GM12878 (cell line): ENCODE measurements around the gene ANKRD53.
A peak's percentile ranks its signal among the peaks of the same experiment; 100 is the strongest.

Source experiments
- EZH2 ChIP-seq: IDR thresholded peaks from 2 replicates; pipeline ENCODE4 v1.6.1; 2012; ENCODE audit warnings: low read depth, mild to moderate bottlenecking, control low read depth, inconsistent platforms, low read length, borderline replicate concordance; ENCODE audit not compliant: control insufficient read depth
- JUND ChIP-seq: IDR thresholded peaks from 2 replicates; pipeline ENCODE4 v1.6.1; 2012; ENCODE audit warnings: low read depth, mild to moderate bottlenecking, low read length, improper control_type of control experiment, moderate library complexity
- POLR2A ChIP-seq: IDR thresholded peaks from 2 replicates; pipeline ENCODE4 v1.6.1; 2011; ENCODE audit warnings: low read depth, mild to moderate bottlenecking, low read length
- STAT3 ChIP-seq: IDR thresholded peaks from 2 replicates; pipeline ENCODE4 v1.6.1; 2011; ENCODE audit warnings: low read depth, low read length, improper control_type of control experiment
- TF ChIP-seq, protein P1 (sequence below): IDR thresholded peaks from 2 replicates; pipeline ENCODE4 v1.6.1; 2012; ENCODE audit warnings: low read depth, low read length, improper control_type of control experiment
- TF ChIP-seq, protein P2 (sequence below), 3 experiments: IDR thresholded peaks in 2 of 3; conservative IDR thresholded peaks in 1 of 3; 2 replicates each; pipeline ENCODE4 v1.5.1; 2011; ENCODE audit warnings: low read depth in 3 of 3, low read length in 3 of 3, mild to moderate bottlenecking in 3 of 3, control low read depth in 2 of 3, moderate library complexity in 2 of 3, inconsistent platforms in 1 of 3, mixed read lengths in 1 of 3; ENCODE audit not compliant: control insufficient read depth in 2 of 3, insufficient read depth in 1 of 3; ENCODE audit errors: extremely low read depth in 1 of 3

DNA sequence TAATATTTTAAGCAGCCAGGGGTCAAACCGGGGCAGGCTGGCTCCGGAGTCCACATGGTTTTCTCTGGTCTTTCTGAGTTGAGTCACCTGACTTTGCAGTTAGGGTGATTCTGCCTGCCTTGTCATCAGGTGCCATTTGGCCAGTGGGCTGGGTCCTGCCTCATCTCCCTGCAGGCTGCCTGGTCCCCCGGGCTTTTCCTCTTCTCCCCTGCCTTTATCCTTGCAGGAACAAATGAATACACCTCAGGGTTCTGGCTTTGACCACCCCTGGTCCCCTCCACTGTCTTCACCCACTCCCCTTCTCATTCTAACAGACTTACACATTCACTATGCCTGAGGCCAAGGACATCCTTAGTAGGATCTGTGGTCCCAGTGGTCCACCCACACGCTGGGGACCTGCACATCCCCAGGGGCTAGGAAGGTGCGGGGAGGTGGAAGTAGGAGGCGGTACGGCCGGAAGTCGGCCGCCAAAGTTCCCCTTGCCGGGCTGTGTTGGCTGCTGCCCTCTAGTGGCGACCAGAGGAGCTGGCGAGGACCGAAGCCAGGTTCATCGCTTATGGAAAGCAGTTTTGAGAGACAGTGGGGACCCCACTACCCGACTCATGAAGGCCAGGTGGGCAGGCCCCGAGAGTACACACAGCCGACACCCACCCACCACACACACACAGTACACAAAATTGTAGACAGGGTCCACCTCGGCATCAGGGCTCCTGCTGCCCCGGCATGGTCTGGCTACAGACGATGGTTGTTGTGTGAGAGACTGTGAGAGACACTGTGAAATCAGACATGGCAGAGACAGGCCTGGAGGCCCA, 22.6 kb downstream of the ANKRD53 start:
- TF ChIP-seq STAT3 (no peak), JUND (no peak), POLR2A (peak; percentile 60), EZH2 (no peak)
- TF ChIP-seq, protein P1, sequence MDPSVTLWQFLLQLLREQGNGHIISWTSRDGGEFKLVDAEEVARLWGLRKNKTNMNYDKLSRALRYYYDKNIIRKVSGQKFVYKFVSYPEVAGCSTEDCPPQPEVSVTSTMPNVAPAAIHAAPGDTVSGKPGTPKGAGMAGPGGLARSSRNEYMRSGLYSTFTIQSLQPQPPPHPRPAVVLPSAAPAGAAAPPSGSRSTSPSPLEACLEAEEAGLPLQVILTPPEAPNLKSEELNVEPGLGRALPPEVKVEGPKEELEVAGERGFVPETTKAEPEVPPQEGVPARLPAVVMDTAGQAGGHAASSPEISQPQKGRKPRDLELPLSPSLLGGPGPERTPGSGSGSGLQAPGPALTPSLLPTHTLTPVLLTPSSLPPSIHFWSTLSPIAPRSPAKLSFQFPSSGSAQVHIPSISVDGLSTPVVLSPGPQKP: peak; percentile 85
- TF ChIP-seq, protein P2, sequence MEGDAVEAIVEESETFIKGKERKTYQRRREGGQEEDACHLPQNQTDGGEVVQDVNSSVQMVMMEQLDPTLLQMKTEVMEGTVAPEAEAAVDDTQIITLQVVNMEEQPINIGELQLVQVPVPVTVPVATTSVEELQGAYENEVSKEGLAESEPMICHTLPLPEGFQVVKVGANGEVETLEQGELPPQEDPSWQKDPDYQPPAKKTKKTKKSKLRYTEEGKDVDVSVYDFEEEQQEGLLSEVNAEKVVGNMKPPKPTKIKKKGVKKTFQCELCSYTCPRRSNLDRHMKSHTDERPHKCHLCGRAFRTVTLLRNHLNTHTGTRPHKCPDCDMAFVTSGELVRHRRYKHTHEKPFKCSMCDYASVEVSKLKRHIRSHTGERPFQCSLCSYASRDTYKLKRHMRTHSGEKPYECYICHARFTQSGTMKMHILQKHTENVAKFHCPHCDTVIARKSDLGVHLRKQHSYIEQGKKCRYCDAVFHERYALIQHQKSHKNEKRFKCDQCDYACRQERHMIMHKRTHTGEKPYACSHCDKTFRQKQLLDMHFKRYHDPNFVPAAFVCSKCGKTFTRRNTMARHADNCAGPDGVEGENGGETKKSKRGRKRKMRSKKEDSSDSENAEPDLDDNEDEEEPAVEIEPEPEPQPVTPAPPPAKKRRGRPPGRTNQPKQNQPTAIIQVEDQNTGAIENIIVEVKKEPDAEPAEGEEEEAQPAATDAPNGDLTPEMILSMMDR (IDR thresholded peaks at IDR 0.05 in 2 of 3, conservative IDR thresholded peaks at IDR 0.05 in 1 of 3; ENCODE audit: control insufficient read depth in 2 of 3, extremely low read depth in 1 of 3, insufficient read depth in 1 of 3, low read depth in 3 of 3, low read length in 3 of 3): peak; percentile 88 to 93 (median 91)
